Stimulated activated CD4-positive, alpha-beta T cell treated with anti-CD3 and anti-CD28 coated beads, Interleukin-2, amount 100 ng/mL, for 24 hours (primary cell): ENCODE measurements around the gene RND2.
"Not testable (repeated sequence)": the region's sequence is repeated elsewhere in the genome, so short reads cannot be mapped to it uniquely, and the experiment has no call there.

ENCODE experiments used
- DNase-seq, 2 donors: peaks; one replicate each; pipeline ENCODE4 v3.0.0-alpha.2; 2020

RND2 gene

DNA sequence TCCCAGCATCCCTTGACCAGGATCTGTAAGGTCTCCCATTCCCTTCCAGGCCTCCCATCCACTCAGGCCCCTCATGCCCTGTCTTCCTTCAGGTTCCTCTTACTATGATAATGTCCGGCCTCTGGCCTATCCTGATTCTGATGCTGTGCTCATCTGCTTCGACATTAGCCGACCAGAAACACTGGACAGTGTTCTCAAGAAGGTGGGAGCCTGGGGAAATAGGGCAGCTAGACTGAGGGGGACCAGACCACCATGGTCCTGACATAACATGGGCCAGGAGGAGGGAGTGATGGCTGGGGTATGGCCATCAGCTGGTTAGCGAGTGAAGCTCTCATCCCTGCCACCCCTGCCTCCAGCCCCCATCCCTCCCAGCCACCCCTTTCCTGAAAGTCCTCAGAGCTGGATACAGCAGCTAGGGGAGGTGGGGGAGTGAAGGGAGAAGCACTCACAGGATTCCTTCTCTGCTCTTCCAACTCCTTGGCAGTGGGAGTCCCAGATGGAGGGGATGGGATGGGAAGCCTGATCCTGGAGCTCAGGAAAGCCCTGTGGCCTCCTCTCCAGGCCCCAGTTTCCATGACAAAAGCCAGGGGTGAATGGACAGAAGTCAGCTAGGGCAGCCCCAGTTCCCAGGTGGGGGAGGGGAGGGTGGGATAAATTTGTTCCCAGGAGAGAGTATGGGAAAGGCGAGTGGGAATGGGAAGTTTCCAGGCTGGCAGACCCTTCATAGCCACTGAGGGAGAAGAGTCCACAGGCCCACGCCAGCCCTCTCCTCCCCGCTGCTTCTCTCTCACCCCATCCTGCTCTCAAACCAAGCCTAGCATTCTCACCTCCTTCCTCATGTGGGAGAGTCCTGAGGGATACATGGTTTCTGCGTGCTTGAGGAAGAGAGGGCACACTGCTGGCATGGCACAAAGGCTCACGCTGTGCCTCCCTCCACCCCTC lies 2.3 kb downstream of the RND2 start:
- DNase-seq, result no peak

DNA sequence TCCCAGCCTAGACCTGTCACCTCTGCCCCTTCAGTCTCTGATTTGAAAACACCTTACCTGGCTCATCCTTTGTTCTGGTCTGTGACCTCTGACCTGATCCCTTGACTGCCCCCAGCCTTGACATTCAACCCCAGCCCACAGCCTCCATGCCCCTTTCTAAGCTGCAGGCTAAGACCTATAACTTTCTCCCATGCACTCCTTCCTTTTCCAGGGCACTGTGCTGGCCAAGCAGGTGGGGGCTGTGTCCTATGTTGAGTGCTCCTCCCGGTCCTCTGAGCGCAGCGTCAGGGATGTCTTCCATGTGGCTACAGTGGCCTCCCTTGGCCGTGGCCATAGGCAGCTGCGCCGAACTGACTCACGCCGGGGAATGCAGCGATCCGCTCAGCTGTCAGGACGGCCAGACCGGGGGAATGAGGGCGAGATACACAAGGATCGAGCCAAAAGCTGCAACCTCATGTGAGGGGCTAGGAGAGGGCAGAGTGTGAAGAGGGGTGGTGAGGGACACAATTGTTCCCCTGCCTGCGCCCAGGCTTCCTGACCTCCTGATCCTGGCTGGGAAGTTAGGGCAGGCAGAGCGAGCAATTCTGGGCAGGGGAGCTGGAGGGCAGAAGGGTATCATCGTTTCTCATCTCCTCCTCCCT lies 3.3 kb downstream of the RND2 start:
- no peak for DNase-seq

- no peak for DNase-seq
Measured at GRCh38 chr17:43030137-43030767, 5.2 kb downstream of the RND2 start.

- DNase-seq, result no peak
Measured at GRCh38 chr17:43031666-43032065, 6.6 kb downstream of the RND2 start.

DNA sequence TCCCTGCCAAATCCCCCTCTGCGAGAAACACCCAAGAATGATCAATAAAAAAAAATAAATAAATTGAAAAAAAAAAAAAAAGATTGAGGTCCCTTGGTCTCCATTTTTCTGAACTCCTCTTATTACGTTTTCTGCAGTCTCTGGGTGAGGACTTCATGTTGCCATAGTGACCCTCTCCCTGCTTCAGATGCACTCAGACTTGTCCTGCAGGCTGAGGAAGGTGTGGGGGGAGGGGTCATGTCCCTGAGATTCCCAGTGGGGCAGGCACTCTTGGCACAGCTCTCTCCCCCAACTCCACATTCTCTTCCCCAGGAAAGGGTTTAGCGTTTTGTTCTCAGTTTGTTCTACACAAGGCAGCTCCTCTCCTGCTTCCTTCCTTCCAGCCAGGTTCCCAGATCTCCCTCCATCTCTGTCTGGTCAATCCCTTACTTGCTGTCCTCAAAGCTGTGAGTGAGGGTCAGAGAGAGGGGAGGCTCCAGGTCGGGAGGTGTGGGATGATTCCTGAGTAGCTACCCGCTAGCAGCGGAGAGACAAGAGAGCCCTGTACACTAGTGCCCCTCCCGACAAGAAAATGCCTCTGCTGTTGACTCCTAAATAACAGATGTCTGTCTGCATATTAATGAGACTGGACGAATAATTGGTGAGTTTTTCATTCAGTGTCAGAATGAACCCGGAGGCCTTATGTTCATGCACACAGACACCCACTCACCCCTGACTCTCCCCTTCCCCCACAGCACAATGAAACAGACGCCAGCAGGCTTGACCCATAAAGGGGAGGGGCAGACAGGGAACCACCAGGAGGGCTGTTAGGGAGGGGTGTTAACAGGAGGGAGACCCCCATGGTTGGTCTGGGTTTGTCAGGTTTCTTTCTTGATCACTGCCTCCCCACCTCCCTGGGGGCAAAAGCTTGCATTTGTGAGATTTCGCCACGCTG lies 9.2 kb downstream of the RND2 start:
- no peak for DNase-seq

DNA sequence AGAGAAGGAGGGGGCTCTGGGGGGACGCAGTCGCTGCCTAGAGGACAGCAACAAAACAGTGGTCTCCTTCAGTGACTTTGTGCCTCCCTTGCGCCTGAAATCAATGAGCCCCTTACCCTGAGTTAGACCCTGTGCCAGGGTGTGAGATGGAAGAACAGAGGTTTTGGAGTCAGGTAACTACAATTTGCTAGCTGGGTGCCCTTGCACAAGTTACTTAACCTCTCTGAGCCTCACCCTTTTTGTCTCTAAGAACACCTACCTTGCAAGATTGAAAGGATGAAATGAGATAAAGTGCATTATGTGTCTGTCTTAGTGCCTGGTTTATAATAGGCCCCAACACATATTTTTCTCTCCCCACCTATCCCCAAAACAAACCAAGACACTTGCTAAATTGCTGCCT lies 9.9 kb downstream of the RND2 start:
- DNase-seq, result no peak

GRCh38 chr17:43039646-43040045 lies 14.6 kb downstream of the RND2 start:
- no peak for DNase-seq

- DNase-seq, result no peak
Measured at GRCh38 chr17:43040655-43041054, 15.6 kb downstream of the RND2 start.

DNA sequence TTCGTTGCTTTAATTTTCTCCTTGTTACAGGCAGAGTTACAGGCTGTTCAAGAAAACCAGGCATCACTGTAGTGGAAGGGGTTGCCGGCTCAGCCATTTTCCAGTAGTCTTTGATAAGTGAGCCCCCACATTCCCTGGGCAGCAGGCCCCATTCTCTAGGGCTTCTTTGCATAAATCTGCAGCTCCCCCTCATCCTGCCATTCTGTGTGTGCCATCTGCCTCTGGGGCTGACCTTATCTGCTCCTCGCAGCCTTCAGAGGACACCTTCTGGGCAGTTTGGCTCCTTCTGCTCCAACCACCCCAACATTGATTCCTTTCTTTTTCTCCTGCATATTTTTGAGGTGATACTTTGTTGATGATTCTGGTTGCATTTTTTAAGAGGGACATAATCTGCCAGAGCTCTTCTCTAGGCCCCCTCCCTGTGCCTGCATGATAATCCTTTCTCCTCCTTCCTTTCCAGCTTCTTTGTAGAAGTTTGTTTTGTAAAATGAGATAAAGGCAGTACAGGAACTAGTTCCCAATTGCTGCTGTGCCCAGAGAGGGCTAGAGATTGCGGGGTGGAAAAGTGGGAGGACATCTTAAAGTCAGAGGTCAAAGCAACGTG lies 17.1 kb downstream of the RND2 start:
- DNase-seq, result no peak

DNA sequence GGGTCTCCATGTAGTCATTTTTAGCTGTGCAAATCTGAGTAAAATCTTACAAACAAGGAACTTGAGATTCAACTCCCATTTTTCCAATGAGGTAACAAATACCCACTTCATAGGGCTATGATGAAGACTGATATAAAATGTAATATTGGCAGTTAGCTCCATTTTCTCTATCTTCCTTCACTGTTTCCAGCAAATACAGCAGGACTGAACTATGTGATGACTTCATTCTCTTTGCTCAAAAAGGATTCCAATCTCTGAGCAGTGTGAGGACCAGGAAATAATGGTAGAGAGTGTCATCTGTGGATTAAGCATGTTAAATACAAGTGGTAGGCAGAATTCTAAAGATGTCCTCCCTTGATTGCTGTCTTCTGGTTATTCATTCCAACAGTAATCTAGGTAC lies 18.3 kb downstream of the RND2 start:
- no peak for DNase-seq

DNA sequence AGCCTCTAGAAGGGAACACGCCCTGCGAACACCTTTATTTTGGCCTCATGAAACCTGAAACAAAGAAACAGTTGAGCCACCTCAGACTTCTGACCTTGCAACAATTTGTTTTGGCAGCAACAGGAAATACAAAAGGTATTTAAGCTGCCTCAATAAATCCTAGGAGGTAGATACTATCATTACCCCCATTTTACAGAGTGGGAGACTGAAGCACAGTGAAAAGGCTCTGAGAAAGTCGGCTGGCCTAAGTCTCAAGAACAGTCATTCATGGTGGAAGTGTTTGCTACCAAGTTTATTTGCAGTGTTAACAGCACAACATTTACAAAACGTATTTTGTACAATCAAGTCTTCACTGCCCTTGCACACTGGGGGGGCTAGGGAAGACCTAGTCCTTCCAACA lies 19.0 kb downstream of the RND2 start:
- no peak for DNase-seq

GRCh38 chr17:43051969-43052368 lies 26.9 kb downstream of the RND2 start:
- DNase-seq, result no peak

DNA sequence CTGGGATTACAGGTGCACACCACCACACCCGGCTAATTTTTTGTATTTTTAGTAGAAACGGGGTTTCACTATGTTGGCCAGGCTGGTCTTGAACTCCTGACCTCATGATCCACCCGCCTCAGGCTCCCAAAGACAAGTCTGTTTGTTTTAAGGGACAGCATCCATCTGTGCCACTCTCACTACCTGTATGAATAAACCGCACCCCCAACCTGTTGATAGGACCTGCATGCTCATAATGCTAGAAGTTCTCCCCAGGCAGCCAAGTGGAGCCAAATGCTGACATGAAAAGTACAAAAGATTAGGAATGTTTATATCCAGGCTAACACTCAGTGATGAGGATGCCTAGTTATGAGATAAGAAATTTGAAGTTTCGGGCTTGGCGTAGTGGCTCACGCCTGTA lies 28.0 kb downstream of the RND2 start:
- not testable (repeated sequence) for DNase-seq

GRCh38 chr17:43056051-43056450 lies 31.0 kb downstream of the RND2 start:
- DNase-seq, result no peak

- no peak for DNase-seq
Measured at GRCh38 chr17:43062984-43063638, 38.1 kb downstream of the RND2 start.

DNA sequence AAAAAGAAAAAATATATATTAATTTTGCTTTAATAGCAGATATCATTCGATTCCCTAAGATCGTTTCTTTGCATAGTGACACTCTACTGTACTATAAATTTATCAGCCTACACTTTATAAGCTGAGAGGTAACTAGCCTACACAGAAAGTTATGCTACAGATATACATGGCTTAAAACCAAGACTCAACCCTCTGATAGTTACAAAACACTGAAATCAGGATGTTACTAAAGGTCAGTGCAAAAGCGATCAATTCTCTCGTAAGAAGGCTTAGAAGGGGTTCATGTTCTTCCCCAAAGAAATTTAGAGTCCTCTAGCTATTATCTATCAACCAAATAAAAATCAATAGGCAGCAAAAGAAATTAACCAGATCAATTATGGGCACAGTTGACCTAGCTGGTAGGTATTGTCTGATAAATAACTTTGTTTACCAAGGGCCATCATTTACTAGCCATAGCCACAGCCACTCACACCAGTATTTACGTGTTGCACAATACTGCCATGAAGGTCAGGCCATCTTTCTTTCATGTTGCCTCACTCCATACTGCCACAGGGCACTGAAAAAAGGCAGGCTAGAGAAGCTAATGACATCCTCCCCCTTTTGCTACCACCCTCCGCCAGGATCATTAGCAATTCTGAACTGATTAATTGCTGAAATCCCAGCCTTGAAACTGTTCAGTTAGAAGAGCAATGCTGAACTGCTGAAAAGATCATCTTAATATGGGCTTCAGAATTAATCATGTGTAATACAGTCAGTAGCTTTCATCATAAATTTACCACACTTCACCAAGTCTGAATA lies 43.7 kb downstream of the RND2 start:
- DNase-seq, result no peak

- DNase-seq, result no peak
Measured at GRCh38 chr17:43069368-43069898, 44.4 kb downstream of the RND2 start.

GRCh38 chr17:43070257-43070656 lies 45.2 kb downstream of the RND2 start:
- no peak for DNase-seq

GRCh38 chr17:43070872-43071271 lies 45.8 kb downstream of the RND2 start:
- DNase-seq, result no peak

GRCh38 chr17:43074869-43075268 lies 49.8 kb downstream of the RND2 start:
- DNase-seq, result no peak
